Left colon (tissue), 2 donors: ENCODE results near the gene USP50. TPM values are rescaled to one million over a fixed set of nuclear protein-coding genes. Genes with fewer than 3 reads are reported as not detected.

ENCODE experiments used
- total RNA-seq, 2 donors: library from RNA; stranded (reverse); fragmentation: NEBNext Ultra II Directional; extraction: Animal tissue kit (Norgen Biotek cat#: 25700); gene quantifications; one replicate each; pipeline ENCODE4 v1.2.1, GENCODE V29; 2021
- donor health status: DM: no; HTN: no; CAD: no.
- donor health status: DM: yes; HTN: yes; CAD: no.

Gene USP50
- total RNA-seq, 2 donors from 2014 or later: not detected

Other genes with a start within 250 kb of the USP50 start
- gene GABPB1, start 191.5 kb downstream of the USP50 start, total RNA-seq: 10 to 100 TPM; 11.0 to 11.9 TPM
- 10 to 100 TPM; 72.2 to 74.9 TPM for gene USP8, start 122.3 kb downstream of the USP50 start, total RNA-seq
- gene TRPM7, start 140.1 kb upstream of the USP50 start, total RNA-seq: 10 to 100 TPM; 36.8 to 36.9 TPM
- gene SPPL2A, start 219.0 kb upstream of the USP50 start, total RNA-seq: 100 to 1,000 TPM; 263 to 348 TPM